HepG2 (cell line): ENCODE data around the gene UVSSA. TPM values are rescaled to one million over a fixed set of nuclear protein-coding genes. Genes with fewer than 3 reads are reported as not detected.
A peak's percentile ranks its signal among the peaks of the same experiment; 100 is the strongest.

ENCODE experiments used
- ARID5B ChIP-seq: IDR thresholded peaks from 2 replicates; pipeline ENCODE4 v1.4.0; 2020; ENCODE audit warnings: mild to moderate bottlenecking, missing genetic modification reagents
- FOXA3 ChIP-seq: IDR thresholded peaks from 2 replicates; pipeline ENCODE4 v1.6.1; 2016; ENCODE audit warnings: missing genetic modification reagents, missing compliant biosample characterization
- HNF1A ChIP-seq, 2 experiments: sonication (generic) in 1 of 2; formaldehyde crosslinking in 1 of 2; IDR thresholded peaks; 2 replicates each; pipeline versions ENCODE4 v1.4.0 to v1.6.1; 2016 to 2020; ENCODE audit warnings: borderline replicate concordance in 1 of 2, low read depth in 1 of 2, mild to moderate bottlenecking in 1 of 2, missing genetic modification reagents in 1 of 2
- ONECUT2 ChIP-seq: sonication (generic); formaldehyde crosslinking; IDR thresholded peaks from 2 replicates; pipeline ENCODE4 v1.4.0; 2020; ENCODE audit warnings: missing genetic modification reagents
- PHF21A ChIP-seq: sonication (generic); formaldehyde crosslinking; IDR thresholded peaks from 2 replicates; pipeline ENCODE4 v1.5.0; 2020; ENCODE audit warnings: mild to moderate bottlenecking, missing genetic modification reagents
- PLRG1 ChIP-seq: fragments of 450-650 bp; conservative IDR thresholded peaks from 2 replicates; pipeline ENCODE4 v1.6.1; 2016
- TCF7 ChIP-seq: sonication (generic); IDR thresholded peaks from 2 replicates; pipeline ENCODE4 v1.6.1; 2016; ENCODE audit warnings: antibody characterized with exemption, low read depth
- ZFP62 ChIP-seq: sonication (generic); formaldehyde crosslinking; IDR thresholded peaks from 2 replicates; pipeline ENCODE4 v1.4.0; 2020; ENCODE audit warnings: missing genetic modification reagents
- ZFX ChIP-seq: sonication (generic); formaldehyde crosslinking; IDR thresholded peaks from 2 replicates; pipeline ENCODE4 v1.4.0; 2020; ENCODE audit warnings: mild to moderate bottlenecking, low read depth, missing genetic modification reagents, moderate library complexity
- ZNF263 ChIP-seq: sonication (generic); formaldehyde crosslinking; IDR thresholded peaks from 2 replicates; pipeline ENCODE4 v1.4.0; 2020; ENCODE audit warnings: missing genetic modification reagents
- ZNF33A ChIP-seq: sonication (generic); formaldehyde crosslinking; IDR thresholded peaks from 2 replicates; pipeline ENCODE4 v1.5.1; 2020; ENCODE audit warnings: missing genetic modification reagents, mild to moderate bottlenecking, moderate library complexity, borderline replicate concordance
- polyA plus RNA-seq, 8 experiments: library from polyadenylated mRNA; depleted of rRNA in 3 of 8; stranded (reverse) in 7 of 8; unstranded in 1 of 8; fragments of >200 nt; fragmentation: Illumina TruSeq in 4 of 8; extraction: Trizol in 4 of 8; gene quantifications; 2 replicates each; pipeline versions ENCODE4 v1.2.1 to v1.2.3, GENCODE V29; 2011 to 2016; ENCODE audit warnings: low read depth in 4 of 8, missing spikeins in 1 of 8, mixed read lengths in 1 of 8; ENCODE audit not compliant: insufficient read depth in 1 of 8
- total RNA-seq, 5 experiments: library from RNA; depleted of rRNA; stranded (reverse); fragments of >200 nt; fragmentation: Illumina TruSeq; extraction: Trizol; gene quantifications; 2 replicates each; pipeline ENCODE4 v1.2.3, GENCODE V29; 2016; ENCODE audit warnings: low read depth in 1 of 5
- TF ChIP-seq, protein P1 (sequence below): sonication (generic); formaldehyde crosslinking; IDR thresholded peaks from 2 replicates; pipeline ENCODE4 v1.5.0; 2020; ENCODE audit warnings: mild to moderate bottlenecking, missing genetic modification reagents, moderate library complexity
- TF ChIP-seq, protein P2 (sequence below): sonication (generic); formaldehyde crosslinking; IDR thresholded peaks from 2 replicates; pipeline ENCODE4 v1.4.0; 2020; ENCODE audit warnings: mild to moderate bottlenecking, missing genetic modification reagents

Gene UVSSA
- total and polyA plus RNA-seq, 2 of the 13 experiments (the other 11 are each of a cell fraction or from before 2014, with no cell fraction given) = 4.6 to 8.4 TPM

DNA sequence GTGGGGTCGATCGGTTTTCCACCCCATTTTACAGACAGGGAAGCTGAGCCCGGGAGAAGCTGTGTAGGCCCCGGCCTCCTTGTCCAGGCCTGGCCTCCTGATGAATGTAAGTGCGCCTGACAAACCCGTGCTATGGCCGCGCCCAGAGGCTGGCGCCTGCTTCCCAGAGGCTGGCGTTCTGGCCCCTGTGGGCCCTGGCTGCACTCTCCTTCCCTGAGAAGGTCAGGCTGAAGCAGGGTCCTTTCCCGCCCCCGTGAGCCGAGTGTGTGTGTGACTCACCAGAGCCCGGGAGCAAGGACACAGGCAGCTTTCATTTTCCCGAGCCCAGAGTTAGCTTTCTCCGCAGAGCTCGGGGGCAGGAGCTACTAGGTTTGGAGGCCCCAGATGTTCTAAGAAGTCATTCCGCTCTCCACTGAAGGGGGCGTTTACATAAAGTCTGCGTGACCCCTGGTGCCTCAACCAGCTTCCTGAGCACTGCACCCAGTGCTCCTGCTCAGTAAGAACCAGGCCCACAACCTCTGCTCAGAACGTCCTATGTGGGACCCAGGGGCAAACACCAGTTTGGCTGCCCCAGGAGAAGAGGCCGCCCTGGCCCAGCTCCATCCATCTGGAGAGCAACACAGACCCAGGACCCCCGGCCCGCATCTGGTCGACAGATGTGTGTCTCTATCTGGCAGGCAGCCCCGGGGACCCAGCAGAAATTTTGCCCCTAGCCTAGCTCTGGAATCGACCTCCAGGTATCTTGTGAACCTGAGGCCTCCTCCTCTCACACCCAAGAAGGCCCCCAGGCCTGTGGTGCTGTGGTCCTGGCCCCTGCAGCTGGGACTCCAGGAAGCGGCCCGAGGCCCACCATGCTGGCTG lies 13.6 kb downstream of the UVSSA start (continued):
- TF ChIP-seq, protein P1, sequence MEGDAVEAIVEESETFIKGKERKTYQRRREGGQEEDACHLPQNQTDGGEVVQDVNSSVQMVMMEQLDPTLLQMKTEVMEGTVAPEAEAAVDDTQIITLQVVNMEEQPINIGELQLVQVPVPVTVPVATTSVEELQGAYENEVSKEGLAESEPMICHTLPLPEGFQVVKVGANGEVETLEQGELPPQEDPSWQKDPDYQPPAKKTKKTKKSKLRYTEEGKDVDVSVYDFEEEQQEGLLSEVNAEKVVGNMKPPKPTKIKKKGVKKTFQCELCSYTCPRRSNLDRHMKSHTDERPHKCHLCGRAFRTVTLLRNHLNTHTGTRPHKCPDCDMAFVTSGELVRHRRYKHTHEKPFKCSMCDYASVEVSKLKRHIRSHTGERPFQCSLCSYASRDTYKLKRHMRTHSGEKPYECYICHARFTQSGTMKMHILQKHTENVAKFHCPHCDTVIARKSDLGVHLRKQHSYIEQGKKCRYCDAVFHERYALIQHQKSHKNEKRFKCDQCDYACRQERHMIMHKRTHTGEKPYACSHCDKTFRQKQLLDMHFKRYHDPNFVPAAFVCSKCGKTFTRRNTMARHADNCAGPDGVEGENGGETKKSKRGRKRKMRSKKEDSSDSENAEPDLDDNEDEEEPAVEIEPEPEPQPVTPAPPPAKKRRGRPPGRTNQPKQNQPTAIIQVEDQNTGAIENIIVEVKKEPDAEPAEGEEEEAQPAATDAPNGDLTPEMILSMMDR = peak; percentile 27
- TF ChIP-seq ZNF33A = no peak
- no peak for TF ChIP-seq ONECUT2 (CRISPR knock-in tag)
- TF ChIP-seq ZFP62 (CRISPR knock-in tag) = no peak
- TF ChIP-seq TCF7 = peak; percentile 33; the same call in 1 of the 2 replicates
- TF ChIP-seq ZFX (CRISPR knock-in tag) = peak; percentile 39
- no peak for TF ChIP-seq HNF1A (IDR thresholded peaks at IDR 0.05; ENCODE audit: low read depth)
- TF ChIP-seq HNF1A (CRISPR knock-in tag; IDR thresholded peaks at IDR 0.05; ENCODE audit: borderline replicate concordance) = no peak
- TF ChIP-seq PLRG1 = no peak
- TF ChIP-seq ARID5B (CRISPR knock-in tag) = peak; percentile 16; the same call in 1 of the 2 replicates
- no peak for TF ChIP-seq FOXA3 (CRISPR knock-in tag)
- no peak for TF ChIP-seq PHF21A (CRISPR knock-in tag)
- TF ChIP-seq, protein P2, sequence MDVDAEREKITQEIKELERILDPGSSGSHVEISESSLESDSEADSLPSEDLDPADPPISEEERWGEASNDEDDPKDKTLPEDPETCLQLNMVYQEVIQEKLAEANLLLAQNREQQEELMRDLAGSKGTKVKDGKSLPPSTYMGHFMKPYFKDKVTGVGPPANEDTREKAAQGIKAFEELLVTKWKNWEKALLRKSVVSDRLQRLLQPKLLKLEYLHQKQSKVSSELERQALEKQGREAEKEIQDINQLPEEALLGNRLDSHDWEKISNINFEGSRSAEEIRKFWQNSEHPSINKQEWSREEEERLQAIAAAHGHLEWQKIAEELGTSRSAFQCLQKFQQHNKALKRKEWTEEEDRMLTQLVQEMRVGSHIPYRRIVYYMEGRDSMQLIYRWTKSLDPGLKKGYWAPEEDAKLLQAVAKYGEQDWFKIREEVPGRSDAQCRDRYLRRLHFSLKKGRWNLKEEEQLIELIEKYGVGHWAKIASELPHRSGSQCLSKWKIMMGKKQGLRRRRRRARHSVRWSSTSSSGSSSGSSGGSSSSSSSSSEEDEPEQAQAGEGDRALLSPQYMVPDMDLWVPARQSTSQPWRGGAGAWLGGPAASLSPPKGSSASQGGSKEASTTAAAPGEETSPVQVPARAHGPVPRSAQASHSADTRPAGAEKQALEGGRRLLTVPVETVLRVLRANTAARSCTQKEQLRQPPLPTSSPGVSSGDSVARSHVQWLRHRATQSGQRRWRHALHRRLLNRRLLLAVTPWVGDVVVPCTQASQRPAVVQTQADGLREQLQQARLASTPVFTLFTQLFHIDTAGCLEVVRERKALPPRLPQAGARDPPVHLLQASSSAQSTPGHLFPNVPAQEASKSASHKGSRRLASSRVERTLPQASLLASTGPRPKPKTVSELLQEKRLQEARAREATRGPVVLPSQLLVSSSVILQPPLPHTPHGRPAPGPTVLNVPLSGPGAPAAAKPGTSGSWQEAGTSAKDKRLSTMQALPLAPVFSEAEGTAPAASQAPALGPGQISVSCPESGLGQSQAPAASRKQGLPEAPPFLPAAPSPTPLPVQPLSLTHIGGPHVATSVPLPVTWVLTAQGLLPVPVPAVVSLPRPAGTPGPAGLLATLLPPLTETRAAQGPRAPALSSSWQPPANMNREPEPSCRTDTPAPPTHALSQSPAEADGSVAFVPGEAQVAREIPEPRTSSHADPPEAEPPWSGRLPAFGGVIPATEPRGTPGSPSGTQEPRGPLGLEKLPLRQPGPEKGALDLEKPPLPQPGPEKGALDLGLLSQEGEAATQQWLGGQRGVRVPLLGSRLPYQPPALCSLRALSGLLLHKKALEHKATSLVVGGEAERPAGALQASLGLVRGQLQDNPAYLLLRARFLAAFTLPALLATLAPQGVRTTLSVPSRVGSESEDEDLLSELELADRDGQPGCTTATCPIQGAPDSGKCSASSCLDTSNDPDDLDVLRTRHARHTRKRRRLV (CRISPR knock-in tag) = no peak
- TF ChIP-seq ZNF263 (CRISPR knock-in tag) = peak; percentile 53; the same call in 1 of the 2 replicates
